GM18907 (cell line): ENCODE data around the gene ZNF784.

ENCODE experiments used
- ATAC-seq: cut with Tn5 transposase; IDR thresholded peaks from one replicate; pipeline ENCODE4 v1.9.1; 2021; ENCODE audit warnings: mild to moderate bottlenecking, moderate library complexity; ENCODE audit not compliant: unreplicated experiment

ZNF784 gene, protein sequence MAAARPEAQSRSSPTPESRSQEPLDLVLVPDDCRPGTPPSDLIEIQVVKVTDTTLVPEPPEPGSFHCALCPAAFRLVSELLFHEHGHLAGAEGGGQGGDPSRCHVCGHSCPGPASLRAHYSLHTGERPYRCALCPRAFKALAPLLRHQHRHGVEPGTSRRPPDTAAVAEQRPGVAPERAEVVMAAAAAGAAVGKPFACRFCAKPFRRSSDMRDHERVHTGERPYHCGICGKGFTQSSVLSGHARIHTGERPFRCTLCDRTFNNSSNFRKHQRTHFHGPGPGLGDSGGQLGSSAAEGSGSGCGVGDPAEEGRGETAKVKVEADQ

GRCh38 chr19:55624109-55625003 lies at the start of gene ZNF784:
ZNF784 (minus strand) TSS chr19:55624566; CDS start chr19:55624561, 5 bp downstream.
- ATAC-seq: peak; percentile 50

GRCh38 chr19:55673889-55674288 lies 49.5 kb upstream of the ZNF784 start:
- ATAC-seq: no peak

- ATAC-seq: no peak
These were observed 49.1 kb upstream of the ZNF784 start for GRCh38 chr19:55673465-55673864.

DNA sequence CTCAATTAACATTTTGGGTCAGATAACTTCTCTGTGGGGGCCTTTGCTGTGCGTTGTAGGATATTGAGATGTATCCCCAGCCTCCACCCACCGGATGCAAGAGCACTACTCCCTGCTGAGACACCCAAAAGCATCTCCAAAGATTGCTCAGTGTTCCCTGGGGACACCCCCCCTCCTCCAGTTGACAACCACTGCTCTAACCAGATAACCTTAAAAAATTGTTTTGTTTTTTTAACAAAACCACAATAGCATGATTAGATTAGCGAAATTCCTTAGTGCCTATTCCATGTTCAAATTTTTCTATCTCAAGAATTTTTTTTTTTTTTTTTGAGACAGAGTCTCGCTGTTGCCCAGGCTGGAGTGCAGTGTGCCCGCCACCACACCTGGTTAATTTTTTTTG lies 48.1 kb upstream of the ZNF784 start:
- ATAC-seq: no peak

GRCh38 chr19:55671054-55671378 lies 46.6 kb upstream of the ZNF784 start:
- no peak for ATAC-seq

- ATAC-seq: no peak
These were observed 46.1 kb upstream of the ZNF784 start for GRCh38 chr19:55670280-55671053.

DNA sequence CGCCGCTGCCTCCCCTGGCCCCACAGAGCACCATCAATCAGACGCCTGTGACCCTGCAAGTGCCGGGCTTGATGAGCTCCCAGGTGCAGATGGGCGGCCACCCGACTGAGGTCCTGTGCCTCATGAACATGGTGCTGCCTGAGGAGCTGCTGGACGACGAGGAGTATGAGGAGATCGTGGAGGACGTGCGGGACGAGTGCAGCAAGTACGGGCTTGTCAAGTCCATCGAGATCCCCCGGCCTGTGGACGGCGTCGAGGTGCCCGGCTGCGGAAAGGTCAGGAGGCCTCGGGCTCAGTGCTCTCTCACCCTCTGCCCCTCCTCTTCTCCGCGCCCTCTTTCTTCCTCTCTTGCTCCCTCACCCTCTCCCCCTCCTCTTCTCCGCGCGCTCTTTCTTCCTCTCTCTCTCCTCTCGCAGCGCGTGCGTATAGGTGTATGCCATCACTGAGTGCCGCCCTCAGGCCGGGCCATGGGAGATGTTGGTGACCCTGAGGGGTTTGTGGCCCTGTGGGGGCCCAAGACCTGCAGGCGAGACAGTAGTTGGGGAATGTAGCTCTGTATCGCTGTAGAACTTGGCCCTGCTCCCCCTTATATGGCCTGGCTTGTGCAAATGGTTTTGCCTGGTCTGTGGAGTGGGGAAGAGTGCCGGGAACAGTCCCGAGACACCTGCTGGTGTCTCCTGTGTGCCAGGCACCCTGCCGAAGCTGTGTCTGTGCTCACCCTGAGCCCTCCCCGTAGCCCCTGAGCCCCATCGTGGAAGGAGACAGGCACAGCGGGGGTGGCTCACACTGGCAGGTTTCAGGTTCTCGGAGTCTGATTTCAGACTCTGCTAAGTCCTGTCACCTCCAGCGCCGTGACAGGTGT lies 45.3 kb upstream of the ZNF784 start:
- ATAC-seq: no peak

- no peak for ATAC-seq
These were observed 44.4 kb upstream of the ZNF784 start for GRCh38 chr19:55668603-55669348.

GRCh38 chr19:55667958-55668357 lies 43.6 kb upstream of the ZNF784 start:
- ATAC-seq: no peak

DNA sequence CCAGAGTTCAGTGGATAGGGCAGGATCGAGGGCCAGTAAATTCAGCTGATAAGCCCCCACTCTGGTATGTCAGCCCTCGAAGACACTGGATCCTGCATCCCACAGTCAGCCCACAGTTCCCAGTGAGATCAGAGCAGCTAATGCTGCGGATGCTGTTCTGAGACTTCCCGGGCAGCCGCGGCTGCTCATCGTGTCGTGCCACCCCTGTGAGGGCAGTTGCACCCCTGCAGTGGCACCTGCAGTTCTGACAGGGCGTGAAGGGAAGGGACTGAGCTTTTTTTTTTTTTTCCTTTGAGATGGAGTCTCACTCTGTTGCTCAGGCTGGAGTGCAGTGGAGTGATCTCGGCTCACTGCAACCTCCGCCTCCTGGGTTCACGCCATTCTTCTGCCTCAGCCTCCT lies 43.1 kb upstream of the ZNF784 start:
- ATAC-seq: no peak

DNA sequence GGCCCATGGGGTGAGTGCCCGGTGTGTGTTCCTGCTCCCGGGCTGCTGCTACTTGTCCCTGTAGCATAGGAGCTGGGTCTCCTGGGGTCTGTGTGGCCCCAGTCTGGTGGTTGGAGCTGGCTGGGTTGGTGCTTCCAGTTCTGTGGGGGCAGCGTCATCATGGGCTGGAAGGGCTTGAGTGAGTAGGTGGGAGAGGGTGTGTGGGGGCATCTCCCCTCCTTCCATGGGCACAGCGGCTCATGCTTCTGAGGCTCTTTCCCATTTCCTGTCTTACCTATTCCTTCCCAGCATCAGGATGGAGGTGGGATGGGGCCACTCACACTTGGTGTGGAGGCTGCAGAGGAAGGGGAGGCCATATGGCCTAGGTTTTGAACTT lies 42.6 kb upstream of the ZNF784 start:
- ATAC-seq: no peak

- ATAC-seq: no peak
These were observed 42.1 kb upstream of the ZNF784 start for GRCh38 chr19:55666343-55667005.

- no peak for ATAC-seq
These were observed 39.6 kb upstream of the ZNF784 start for GRCh38 chr19:55663846-55664536.

DNA sequence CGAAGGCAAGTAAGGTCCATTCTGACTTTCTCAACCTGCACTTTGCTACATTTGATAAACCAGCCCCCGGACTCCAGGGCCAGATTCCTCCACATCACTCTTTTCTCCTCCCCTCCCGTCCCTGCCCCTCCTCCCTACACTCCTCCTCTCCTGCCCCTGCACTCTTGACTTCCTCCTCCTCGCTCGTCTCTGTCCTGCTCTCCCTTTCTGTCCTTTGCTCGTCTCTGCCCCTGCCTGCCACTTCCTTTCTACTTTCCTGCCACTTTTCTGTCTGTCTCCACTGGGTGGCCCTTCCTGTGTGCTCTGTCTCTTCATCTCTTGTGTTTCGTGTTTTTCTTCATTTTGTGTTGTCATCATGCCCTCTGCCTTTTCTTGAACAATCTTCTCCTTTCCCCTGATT lies 37.5 kb upstream of the ZNF784 start:
- no peak for ATAC-seq

GRCh38 chr19:55660991-55661390 lies 36.6 kb upstream of the ZNF784 start:
- no peak for ATAC-seq

- no peak for ATAC-seq
These were observed 36.0 kb upstream of the ZNF784 start for GRCh38 chr19:55660404-55660803.

DNA sequence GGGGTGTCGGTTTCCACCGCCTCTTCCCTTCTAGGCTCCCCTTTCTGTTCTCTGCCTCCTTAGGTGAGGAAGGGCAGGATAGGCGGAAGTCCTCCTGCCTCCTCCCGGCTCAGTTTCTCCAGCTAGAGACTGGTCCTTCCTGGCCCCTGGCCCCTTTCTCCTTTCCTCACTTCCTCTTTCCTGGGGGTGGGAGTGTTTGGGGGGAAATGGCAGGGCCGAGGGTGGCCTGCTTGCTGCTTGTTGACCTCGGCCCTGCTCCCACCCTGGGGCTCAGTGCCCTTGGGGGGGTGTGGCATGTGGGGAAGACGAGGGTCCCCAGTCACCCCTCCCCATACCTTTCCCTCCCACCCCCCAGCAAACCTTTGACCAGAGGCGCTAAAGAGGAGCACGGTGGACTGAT lies 35.5 kb upstream of the ZNF784 start:
- ATAC-seq: no peak

DNA sequence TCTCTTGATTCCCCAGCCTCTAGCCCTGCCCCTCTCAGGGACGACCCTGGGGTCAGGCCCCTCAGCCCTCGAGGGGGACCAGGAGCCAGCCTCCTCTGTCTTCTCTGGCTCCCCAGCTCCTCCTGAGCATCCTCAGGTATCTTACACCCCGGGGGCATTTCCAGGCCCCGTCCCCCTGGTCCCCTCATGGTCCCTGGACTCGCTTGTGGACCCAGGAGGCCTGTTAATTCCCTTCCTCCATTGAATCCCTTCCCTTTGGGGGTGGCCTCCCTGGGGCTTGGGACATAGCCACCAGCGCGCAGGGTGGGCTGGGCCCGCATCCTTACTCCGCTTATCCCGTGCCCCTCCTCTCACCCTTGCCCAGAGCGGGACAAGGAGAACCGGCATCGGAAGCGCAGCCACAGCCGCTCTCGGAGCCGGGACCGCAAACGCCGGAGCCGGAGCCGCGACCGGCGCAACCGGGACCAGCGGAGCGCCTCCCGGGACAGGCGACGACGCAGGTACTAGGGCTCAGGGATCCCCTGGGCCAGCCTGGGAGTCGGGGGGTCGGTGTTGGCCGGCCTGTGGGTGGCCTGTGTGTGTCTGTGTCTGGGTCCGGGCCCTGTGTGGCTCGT lies 34.6 kb upstream of the ZNF784 start:
- no peak for ATAC-seq
